H1 (cell line): Measurements from ENCODE around the gene TRAF5. TPM values are rescaled to one million over a fixed set of nuclear protein-coding genes. Genes with fewer than 3 reads are reported as not detected.

Experiments
- CTCF ChIA-PET: fragments of 300-600 bp; sonication (Branson Sonifier 250); formaldehyde crosslinking; loops from one replicate; lab custom pipeline; 2021; ENCODE audit not compliant: partially characterized antibody; lab: Charles Lee
- POLR2A ChIA-PET: fragments of 300-600 bp; sonication (Branson Sonifier 250); formaldehyde crosslinking; loops from one replicate; lab custom pipeline; 2021; ENCODE audit warnings: inconsistent platforms; ENCODE audit not compliant: partially characterized antibody; lab: Charles Lee
- DNase-seq, 2 experiments: peaks; one replicate each; pipeline versions ENCODE4 v3.0.0 to v3.0.0-alpha.2; 2010 to 2022; ENCODE audit warnings: low spot score in 2 of 2, low read depth in 1 of 2, mixed read lengths in 1 of 2
- FAIRE-seq: peaks from 2 replicates; lab custom pipeline; 2011; peaks lifted over from hg19 to GRCh38; lab: Jason Lieb, UNC
- H2AFZ ChIP-seq: 2 replicates; pipeline ENCODE4 v1.8.1; 2012; ENCODE audit warnings: low read length, inconsistent platforms
- H2AK5ac ChIP-seq: 2 replicates; pipeline ENCODE4 v1.6.1; 2013; ENCODE audit warnings: low read depth, low read length
- H2BK120ac ChIP-seq: replicated peaks from 2 replicates; pipeline ENCODE3; 2013; ENCODE audit warnings: low read depth, low read length, inconsistent platforms
- H2BK12ac ChIP-seq: 2 replicates; pipeline ENCODE4 v1.6.1; 2013; ENCODE audit warnings: low read depth, low read length
- H2BK15ac ChIP-seq: 2 replicates; pipeline ENCODE4 v1.6.1; 2013; ENCODE audit warnings: low read length
- H2BK20ac ChIP-seq: 2 replicates; pipeline ENCODE4 v1.6.1; 2013; ENCODE audit warnings: low read length
- H2BK5ac ChIP-seq: 2 replicates; pipeline ENCODE4 v1.6.1; 2013; ENCODE audit warnings: low read depth, low read length
- H3K14ac ChIP-seq: 2 replicates; pipeline ENCODE4 v1.6.1; 2013; ENCODE audit warnings: inconsistent platforms; ENCODE audit not compliant: insufficient read length
- H3K18ac ChIP-seq: 2 replicates; pipeline ENCODE4 v1.6.1; 2013; ENCODE audit warnings: low read length; ENCODE audit errors: extremely low read depth
- H3K23ac ChIP-seq: 2 replicates; pipeline ENCODE4 v1.6.1; 2013; ENCODE audit warnings: inconsistent platforms; ENCODE audit not compliant: insufficient read length
- H3K23me2 ChIP-seq: 2 replicates; pipeline ENCODE4 v1.6.1; 2013; ENCODE audit warnings: low read depth, low read length
- H3K27ac ChIP-seq: 2 replicates; pipeline ENCODE4 v1.6.1; 2011; ENCODE audit warnings: low read depth, low read length, inconsistent platforms
- H3K27me3 ChIP-seq, 4 experiments: replicated peaks in 1 of 4; 1 replicate in 1 of 4; 2 replicates in 3 of 4; pipeline versions ENCODE4 v1.6.1 to v1.8.1; 2011 to 2013; ENCODE audit warnings: low read length in 3 of 4, mild to moderate bottlenecking in 3 of 4, inconsistent platforms in 2 of 4, mixed read lengths in 2 of 4, moderate library complexity in 1 of 4; ENCODE audit not compliant: control insufficient read depth in 3 of 4, insufficient read depth in 3 of 4; ENCODE audit errors: extremely low read depth in 1 of 4
- H3K36me3 ChIP-seq, 4 experiments: 2 replicates each; pipeline versions ENCODE4 v1.6.1 to v1.8.1; 2011 to 2013; ENCODE audit warnings: mild to moderate bottlenecking in 4 of 4, low read length in 3 of 4, moderate library complexity in 2 of 4, control low read depth in 1 of 4, inconsistent platforms in 1 of 4; ENCODE audit not compliant: insufficient read depth in 4 of 4, control insufficient read depth in 2 of 4
- H3K4ac ChIP-seq: replicated peaks from 2 replicates; pipeline ENCODE3; 2013; ENCODE audit warnings: low read length, low read depth, mixed read lengths, inconsistent platforms; ENCODE audit not compliant: insufficient read length
- H3K4me1 ChIP-seq, 4 experiments: replicated peaks in 1 of 4; 1 replicate in 1 of 4; 2 replicates in 3 of 4; pipeline versions ENCODE4 v1.6.1 to v1.8.1; 2011 to 2013; ENCODE audit warnings: low read length in 3 of 4, inconsistent platforms in 2 of 4, mixed read lengths in 1 of 4; ENCODE audit not compliant: insufficient read depth in 4 of 4, control insufficient read depth in 3 of 4
- H3K4me2 ChIP-seq, 2 experiments: 2 replicates each; pipeline versions ENCODE4 v1.6.1 to v1.8.1; 2011 to 2013; ENCODE audit warnings: low read depth in 2 of 2, low read length in 2 of 2, control low read depth in 1 of 2, inconsistent platforms in 1 of 2, mild to moderate bottlenecking in 1 of 2; ENCODE audit not compliant: insufficient read depth in 1 of 2
- H3K4me3 ChIP-seq, 4 experiments: fragments of 200-600, 300-600 bp in 1 of 4; sonication (generic), shearing (Covaris generic), sonication (Bioruptor Twin) in 1 of 4; 2 replicates each; pipeline versions ENCODE4 v1.5.1 to v1.8.1; 2011 to 2016; ENCODE audit warnings: low read length in 4 of 4, low read depth in 3 of 4, control low read depth in 2 of 4, inconsistent platforms in 2 of 4, mild to moderate bottlenecking in 2 of 4, mixed read lengths in 1 of 4, moderate library complexity in 1 of 4; ENCODE audit not compliant: insufficient read depth in 2 of 4; ENCODE audit errors: extremely low read depth in 1 of 4
- H3K56ac ChIP-seq: replicated peaks from 2 replicates; pipeline ENCODE3; 2013; ENCODE audit warnings: low read depth, mild to moderate bottlenecking, mixed read lengths, low read length, inconsistent platforms; ENCODE audit not compliant: insufficient read length
- H3K79me1 ChIP-seq: 2 replicates; pipeline ENCODE4 v1.6.1; 2013; ENCODE audit warnings: low read depth, low read length, control low read depth
- H3K79me2 ChIP-seq, 2 experiments: 2 replicates each; pipeline versions ENCODE4 v1.6.1 to v1.8.1; 2012 to 2013; ENCODE audit warnings: low read length in 2 of 2, mild to moderate bottlenecking in 2 of 2, inconsistent platforms in 1 of 2; ENCODE audit not compliant: insufficient read depth in 2 of 2, control insufficient read depth in 1 of 2
- H3K9ac ChIP-seq, 4 experiments: replicated peaks in 1 of 4; 1 replicate in 1 of 4; 2 replicates in 3 of 4; pipeline versions ENCODE4 v1.6.1 to v1.8.1; 2011 to 2013; ENCODE audit warnings: low read depth in 3 of 4, low read length in 3 of 4, control low read depth in 2 of 4, mild to moderate bottlenecking in 2 of 4, moderate library complexity in 2 of 4, inconsistent platforms in 1 of 4; ENCODE audit errors: extremely low read depth in 1 of 4
- H3K9me3 ChIP-seq, 2 experiments: 2 replicates each; pipeline versions ENCODE4 v1.6.1 to v1.8.1; 2012 to 2013; ENCODE audit warnings: mild to moderate bottlenecking in 2 of 2, moderate library complexity in 2 of 2, control low read depth in 1 of 2, inconsistent platforms in 1 of 2, low read depth in 1 of 2, low read length in 1 of 2, mixed read lengths in 1 of 2; ENCODE audit not compliant: insufficient read depth in 2 of 2
- H4K20me1 ChIP-seq, 2 experiments: replicated peaks in 1 of 2; 2 replicates each; pipeline versions ENCODE3 to v1.8.1; 2011 to 2013; ENCODE audit warnings: inconsistent platforms in 2 of 2, low read length in 2 of 2, mild to moderate bottlenecking in 1 of 2; ENCODE audit not compliant: insufficient read depth in 2 of 2, control insufficient read depth in 1 of 2
- H4K5ac ChIP-seq: 2 replicates; pipeline ENCODE4 v1.6.1; 2013; ENCODE audit warnings: low read length, low read depth, mixed read lengths, inconsistent platforms; ENCODE audit not compliant: insufficient read length
- H4K8ac ChIP-seq: 2 replicates; pipeline ENCODE4 v1.8.0; 2013; ENCODE audit warnings: mild to moderate bottlenecking, moderate library complexity, low read length, inconsistent platforms; ENCODE audit not compliant: insufficient read depth; ENCODE audit errors: extremely low read depth
- H4K91ac ChIP-seq: replicated peaks from 2 replicates; pipeline ENCODE3; 2013; ENCODE audit warnings: low read length, mixed read lengths, inconsistent platforms; ENCODE audit not compliant: insufficient read length
- ATF2 ChIP-seq: IDR thresholded peaks from 2 replicates; pipeline ENCODE4 v1.6.1; 2012; ENCODE audit warnings: low read length, inconsistent platforms
- CTCF ChIP-seq, 3 experiments: IDR thresholded peaks; 1 replicate in 2 of 3; 2 replicates in 1 of 3; pipeline versions ENCODE4 v1.5.1 to v1.6.1; 2011; ENCODE audit warnings: low read length in 3 of 3, mild to moderate bottlenecking in 3 of 3, inconsistent platforms in 2 of 3, low read depth in 1 of 3, moderate library complexity in 1 of 3; ENCODE audit not compliant: insufficient read depth in 1 of 3; ENCODE audit errors: control extremely low read depth in 1 of 3
- GTF2F1 ChIP-seq: IDR thresholded peaks from 2 replicates; pipeline ENCODE4 v1.6.1; 2012; ENCODE audit warnings: low read depth, low read length, improper control_type of control experiment, borderline replicate concordance
- NRF1 ChIP-seq: IDR thresholded peaks from 2 replicates; pipeline ENCODE4 v1.6.1; 2011; ENCODE audit warnings: mild to moderate bottlenecking, low read depth, low read length, improper control_type of control experiment
- POLR2A ChIP-seq, 2 experiments: IDR thresholded peaks; 1 replicate in 1 of 2; 2 replicates in 1 of 2; pipeline ENCODE4 v1.6.1; 2011; ENCODE audit warnings: low read depth in 2 of 2, low read length in 2 of 2, mild to moderate bottlenecking in 2 of 2; ENCODE audit errors: control extremely low read depth in 1 of 2
- POU5F1 ChIP-seq: IDR thresholded peaks from 2 replicates; pipeline ENCODE4 v1.6.1; 2011; ENCODE audit warnings: low read depth, mild to moderate bottlenecking, low read length, moderate library complexity
- TAF1 ChIP-seq: IDR thresholded peaks from 2 replicates; pipeline ENCODE4 v1.6.1; 2011; ENCODE audit warnings: mild to moderate bottlenecking, low read depth, low read length
- TBP ChIP-seq: IDR thresholded peaks from 2 replicates; pipeline ENCODE4 v1.6.1; 2011; ENCODE audit warnings: low read depth, low read length, improper control_type of control experiment
- TCF12 ChIP-seq: IDR thresholded peaks from 2 replicates; pipeline ENCODE4 v1.6.1; 2011; ENCODE audit warnings: low read depth, mild to moderate bottlenecking, low read length
- TEAD4 ChIP-seq: IDR thresholded peaks from 2 replicates; pipeline ENCODE4 v1.6.1; 2012; ENCODE audit warnings: low read depth, low read length, inconsistent platforms, mixed read lengths
- YY1 ChIP-seq: IDR thresholded peaks from 2 replicates; pipeline ENCODE4 v1.6.1; 2011; ENCODE audit warnings: low read depth, mild to moderate bottlenecking, low read length
- WGBS, 2 experiments: shearing (Covaris generic) in 1 of 2; methylation state at CpG; one replicate each; pipeline versions ENCODE4 v1.1.6 to v1.1.7; 2013 to 2015; ENCODE audit warnings: low lambda C conversion rate in 2 of 2, mixed read lengths in 2 of 2, inconsistent platforms in 1 of 2, low coverage in 1 of 2, missing lambda C conversion rate in 1 of 2; ENCODE audit not compliant: insufficient replicate concordance in 2 of 2, insufficient coverage in 1 of 2, insufficient read length in 1 of 2; ENCODE audit errors: extremely low coverage in 1 of 2, missing lambda C conversion rate in 1 of 2; 5-methylcytosine and 5-hydroxymethylcytosine counted together
- polyA plus RNA-seq, 7 experiments: library from polyadenylated mRNA; depleted of rRNA in 3 of 7; stranded (reverse) in 5 of 7; unstranded in 2 of 7; fragments of >200 nt in 5 of 7; fragments of 200-250 nt in 2 of 7; gene quantifications; 1 replicate in 5 of 7; 2 replicates in 1 of 7; 4 replicates in 1 of 7; pipeline versions ENCODE4 v1.2.1 to v1.2.3, GENCODE V29; 2011 to 2013; ENCODE audit warnings: missing spikeins in 2 of 7, mixed read lengths in 2 of 7
- total RNA-seq: library from RNA; stranded (reverse); fragmentation: NEBNext Ultra II Directional; extraction: Animal tissue kit (Norgen Biotek cat#: 25700); gene quantifications from 2 replicates; pipeline ENCODE4 v1.2.1, GENCODE V29; 2021

The TRAF5 gene
- total and polyA plus RNA-seq, 2 of the 8 experiments (the other 6 are each of a cell fraction or from before 2014, with no cell fraction given), result 13.0 to 17.1 TPM

DNA sequence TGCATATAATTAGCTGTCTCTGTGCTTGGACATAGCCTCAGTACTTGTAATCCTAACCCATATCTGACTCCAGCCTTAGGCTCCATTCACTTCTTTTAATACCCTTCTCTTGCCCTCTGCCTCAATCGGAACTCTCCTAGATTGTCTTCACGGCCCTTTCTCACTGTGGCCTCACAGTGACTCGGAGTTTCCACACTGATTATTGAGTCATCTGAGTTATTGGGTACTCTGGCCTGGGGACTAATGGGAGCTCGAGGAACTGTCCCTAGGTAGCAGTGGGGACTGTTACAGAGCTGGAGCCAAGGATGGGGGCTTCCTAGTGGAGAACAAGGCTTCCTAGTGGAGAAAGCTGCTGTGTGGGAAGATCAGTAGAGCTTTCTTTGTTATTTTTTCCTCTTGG, 17.0 kb downstream of the TRAF5 start:
- Histone ChIP-seq H3K27me3 (no peaks in the 10 kb centered on the region), H3K23me2 (no peaks in the 10 kb centered on the region), H3K79me1 (peaks cover 7% of the 10 kb centered on the region; the same call in 1 of the 2 replicates), H3K4me3 (no peak overlapping the region), H2BK120ac (no peak overlapping the region), H3K14ac (no peak overlapping the region), H3K56ac (no peak overlapping the region), H4K91ac (no peak overlapping the region), H2BK5ac (no peak overlapping the region), H2AFZ (no peak overlapping the region), H3K23ac (no peak overlapping the region), H3K4me2 (no peak overlapping the region), H2BK15ac (no peak overlapping the region), H3K9ac (no peak overlapping the region), H4K8ac (no peak overlapping the region), H2AK5ac (no peak overlapping the region), H3K18ac (no peak overlapping the region), H2BK20ac (no peak overlapping the region), H4K20me1 (peaks cover 0 to 3% of the 10 kb centered on the region in 2 experiments), H3K4ac (no peak overlapping the region), H3K79me2 (peaks cover 0 to 28% of the 10 kb centered on the region in 2 experiments; a peak in 2 of 4 replicates), H3K4me1 (peaks cover 4 to 6% (median 5%) of the 10 kb centered on the region in 4 experiments; a peak in 6 of 7 replicates), H3K27ac (no peak overlapping the region), H2BK12ac (no peak overlapping the region), H3K36me3 (no peaks in the 10 kb centered on the region; a peak in 1 of 8 replicates), H4K5ac (no peak overlapping the region), H3K9me3 (no peaks in the 10 kb centered on the region)
- CTCF ChIA-PET, result interaction anchor here (1.2 to 3.5 kb wide), 4 partner anchors 12 to 21 kb away, joined by 5 to 13 read pairs (median 6); no protein-coding TSS in a partner anchor
- FAIRE-seq, result no peak
- POLR2A ChIA-PET, result interaction anchor here (1.3 kb wide), 1 partner anchor 14 kb away, joined by 5 read pairs; no protein-coding TSS in a partner anchor
- 91% methylated on average over 4 of the region's 4 CpGs; no CpG with 5 or more reads in 1 of the 2 experiments for WGBS, 2 experiments
- DNase-seq, result no peak
- TF ChIP-seq TAF1 (no peak), TCF12 (no peak), POU5F1 (no peak), POLR2A (IDR thresholded peaks at IDR 0.05; ENCODE audit: control extremely low read depth in 1 of 2, low read depth in 2 of 2, low read length in 2 of 2) (no peak), YY1 (no peak), TEAD4 (no peak), CTCF (IDR thresholded peaks at IDR 0.05; ENCODE audit: control extremely low read depth in 1 of 3, insufficient read depth in 1 of 3, low read depth in 1 of 3, low read length in 3 of 3) (no peak), GTF2F1 (no peak), TBP (no peak), ATF2 (no peak), NRF1 (no peak)
